GM18868 (cell line): ENCODE data around the gene AQR.
"Not testable (repeated sequence)": the region's sequence is repeated elsewhere in the genome, so short reads cannot be mapped to it uniquely, and the experiment has no call there.

Source experiments
- ATAC-seq: cut with Tn5 transposase; IDR thresholded peaks from one replicate; pipeline ENCODE4 v1.9.1; 2021; ENCODE audit warnings: mild to moderate bottlenecking, moderate library complexity; ENCODE audit not compliant: unreplicated experiment

Gene AQR

DNA sequence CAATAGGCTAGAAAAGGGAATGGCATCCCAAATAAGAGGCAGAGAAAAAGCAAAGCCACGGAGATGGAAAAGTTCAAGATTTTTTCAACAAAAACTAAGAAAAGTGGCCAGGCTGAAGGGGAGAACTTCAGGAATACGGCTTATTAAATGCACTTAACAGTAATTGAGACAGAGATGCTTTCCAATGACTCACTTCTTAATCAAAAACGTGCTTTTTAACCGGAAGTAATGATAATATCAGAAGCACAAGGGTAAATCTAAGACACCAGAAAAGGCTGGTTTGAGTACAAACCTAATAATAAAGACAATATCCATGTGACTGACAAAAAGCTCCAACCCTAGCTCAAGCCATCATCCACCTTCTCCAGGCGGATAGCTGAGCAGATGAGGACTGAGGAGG lies 149.4 kb downstream of the AQR start:
- no peak for ATAC-seq

DNA sequence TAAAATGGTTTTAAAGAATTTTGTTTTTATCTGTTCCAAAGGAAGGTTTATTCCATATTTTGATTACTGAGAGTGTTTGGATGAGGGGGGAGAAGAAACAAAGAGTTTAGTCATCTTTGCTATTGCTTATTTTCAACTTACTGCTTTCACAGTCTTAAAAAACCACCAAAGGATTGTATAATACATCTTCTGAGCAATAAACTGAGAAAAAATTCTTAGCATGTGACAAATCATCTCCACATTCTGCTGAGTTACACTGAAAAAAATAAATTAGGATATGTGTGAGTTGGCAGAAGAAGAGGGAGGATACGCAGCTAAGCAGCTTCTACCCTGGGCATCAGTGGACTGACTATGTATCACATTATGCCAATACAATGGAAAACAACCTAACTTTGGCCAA lies 151.0 kb downstream of the AQR start:
- no peak for ATAC-seq

DNA sequence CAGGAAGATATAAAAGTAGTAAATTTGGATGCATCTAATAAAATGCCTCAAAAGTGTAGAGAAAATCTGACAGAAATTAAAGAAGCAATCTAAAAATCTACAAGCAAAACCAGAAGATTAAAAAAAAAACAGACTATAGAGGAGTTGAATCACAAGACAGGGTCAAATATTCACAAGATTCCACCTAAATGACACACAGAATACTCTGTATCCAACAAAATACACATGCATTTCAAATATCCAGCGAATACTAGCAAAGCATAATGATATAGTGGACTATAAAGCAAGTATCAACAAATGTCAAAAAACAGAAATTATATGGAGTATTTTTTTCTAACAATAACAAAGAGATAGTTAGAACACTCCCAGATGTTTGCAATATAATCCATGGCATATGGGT lies 153.7 kb downstream of the AQR start:
- no peak for ATAC-seq

DNA sequence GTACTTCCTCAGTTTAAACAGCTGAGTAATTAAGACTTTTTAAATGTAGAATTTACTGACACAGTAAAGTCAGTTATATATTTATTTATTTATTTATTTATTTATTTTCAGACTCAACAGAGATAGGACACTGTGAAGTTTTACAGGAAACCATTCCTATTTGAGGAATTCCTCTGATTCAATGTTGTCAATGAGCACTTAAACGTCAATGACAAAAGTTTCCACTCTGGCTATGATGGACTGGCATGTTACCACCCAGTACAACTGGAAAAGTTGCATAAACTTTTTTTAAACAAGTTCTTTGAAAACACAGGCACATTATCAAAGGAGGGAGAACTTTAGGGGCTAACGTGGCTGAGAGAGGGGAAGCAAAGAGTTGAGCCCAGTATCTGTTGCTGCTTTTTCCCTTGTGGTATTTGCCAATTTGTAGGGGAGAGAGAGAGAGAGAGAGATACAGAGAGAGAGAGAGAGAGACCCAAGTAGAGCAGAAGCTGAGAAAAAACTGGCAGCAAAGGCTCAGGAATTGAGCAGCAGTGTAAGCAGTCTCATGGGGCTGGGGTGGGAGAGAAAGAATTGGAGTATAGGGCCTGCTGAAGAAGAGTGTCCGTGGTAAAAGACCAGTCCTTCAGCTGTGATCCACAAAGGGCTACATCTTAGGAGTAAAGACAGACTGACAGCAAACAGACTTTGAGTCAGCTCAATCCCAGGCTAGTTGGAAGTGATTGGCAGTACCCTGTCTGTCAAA lies 155.9 kb downstream of the AQR start:
- no peak for ATAC-seq

DNA sequence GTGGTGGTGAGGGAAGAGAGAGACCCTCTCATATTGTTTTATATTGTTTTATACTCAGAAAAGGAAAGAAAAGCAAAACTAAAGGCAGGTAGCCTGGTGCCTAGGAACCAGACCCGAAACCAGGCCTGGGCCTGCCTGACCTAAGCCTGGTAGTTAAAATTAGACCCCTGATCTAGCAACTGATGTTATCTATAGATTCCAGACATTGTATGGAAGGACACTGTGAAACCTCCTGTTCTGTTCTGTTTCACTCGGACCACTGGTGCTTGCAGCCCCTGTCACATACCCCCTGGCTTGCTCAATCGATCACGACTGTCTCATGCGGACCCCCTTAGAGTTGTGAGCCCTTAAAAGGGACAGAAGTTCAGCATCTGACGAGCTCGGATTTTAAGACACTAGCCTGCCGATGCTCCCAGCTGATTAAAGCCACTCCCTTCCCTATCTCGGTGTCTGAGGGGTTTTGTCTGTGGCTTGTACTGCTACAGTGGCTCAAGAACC lies 156.6 kb downstream of the AQR start:
- ATAC-seq, result not testable (repeated sequence)

DNA sequence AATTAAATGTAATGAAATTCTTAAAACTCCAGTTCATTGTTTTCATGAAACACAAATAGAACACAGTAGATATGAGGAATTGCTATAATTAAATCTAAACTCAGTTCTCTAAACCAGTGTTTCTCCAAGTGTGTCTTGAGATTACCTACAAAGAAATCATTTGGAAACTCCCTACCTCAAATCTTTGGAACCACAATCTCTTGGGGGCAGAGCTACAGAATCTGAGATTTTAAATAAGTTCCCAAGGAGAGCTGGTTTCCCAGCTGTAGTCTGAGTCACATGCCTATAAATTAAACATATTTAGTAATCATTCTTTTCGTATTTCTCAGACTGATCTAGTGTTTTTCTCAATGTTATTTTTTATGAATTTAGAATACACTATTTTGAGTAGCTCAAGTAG lies 157.2 kb downstream of the AQR start:
- ATAC-seq, result no peak

DNA sequence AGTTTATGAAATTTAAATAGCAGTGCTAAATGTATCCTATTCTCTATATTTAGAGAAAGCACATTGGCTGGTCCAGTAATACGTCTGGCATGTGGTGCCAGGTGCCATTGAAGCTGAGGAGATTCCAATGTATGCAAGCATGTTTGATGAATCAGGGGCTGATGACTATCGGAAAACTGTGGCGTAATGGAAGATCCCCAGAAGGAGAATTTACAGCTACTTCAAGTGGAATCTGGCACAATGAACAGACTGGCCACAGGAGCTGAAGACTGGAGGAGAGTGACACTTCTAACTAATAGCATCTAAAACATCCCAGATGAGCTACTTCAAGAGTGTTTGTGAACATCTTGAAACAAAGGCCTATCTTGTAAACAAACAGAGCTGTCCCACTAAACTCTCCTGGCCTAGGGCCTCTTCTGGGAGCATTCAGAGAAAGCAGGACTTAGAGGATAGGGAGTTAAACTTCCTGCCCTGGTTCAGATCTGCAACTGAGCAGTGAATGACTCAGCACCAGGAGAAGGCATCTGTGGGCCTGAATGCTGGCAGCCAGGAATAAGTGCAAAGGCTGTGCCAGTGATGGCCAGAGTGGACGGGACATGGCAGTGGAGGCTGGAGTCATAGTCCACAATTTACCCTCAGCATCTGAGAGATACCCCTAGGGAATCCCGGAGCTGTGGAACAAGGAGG lies 159.0 kb downstream of the AQR start:
- no peak for ATAC-seq

DNA sequence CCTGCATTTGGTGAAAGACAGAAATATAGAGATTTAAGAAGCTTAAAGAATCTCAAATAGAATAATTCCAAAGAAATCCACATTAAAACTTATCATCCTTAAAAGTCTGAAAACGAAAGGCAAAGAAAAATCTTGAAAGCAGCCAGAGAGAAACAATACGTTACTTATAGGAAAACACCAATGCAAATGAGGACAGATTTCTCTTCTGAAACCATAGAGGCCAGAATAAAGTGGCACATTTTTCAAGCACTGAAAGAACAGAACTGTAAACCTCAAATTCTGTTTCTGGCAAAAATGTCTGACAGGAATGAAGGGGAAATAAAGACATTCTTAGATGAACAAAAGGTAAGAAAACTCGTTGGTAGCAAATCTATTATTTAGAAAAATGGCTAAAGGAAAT lies 160.4 kb downstream of the AQR start:
- no peak for ATAC-seq

DNA sequence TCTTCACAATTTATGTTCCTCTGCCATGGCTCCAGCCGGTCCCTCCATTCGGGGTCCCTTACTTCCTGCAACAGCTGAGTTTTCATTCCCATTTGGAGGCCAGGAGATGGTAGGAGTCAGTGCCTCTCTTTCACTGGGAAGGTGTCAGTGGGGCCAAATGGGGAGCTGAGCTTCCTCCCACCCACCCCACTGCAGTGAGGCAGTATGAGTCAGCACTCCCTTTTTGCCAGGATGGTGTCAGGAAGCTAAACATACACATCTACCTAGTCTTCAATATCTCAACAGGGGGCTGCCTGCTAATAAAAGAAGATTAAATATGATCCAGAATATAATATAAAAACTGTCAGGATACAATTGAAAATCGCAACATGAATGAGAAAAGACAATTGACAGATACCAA lies 161.5 kb downstream of the AQR start:
- ATAC-seq, result no peak

DNA sequence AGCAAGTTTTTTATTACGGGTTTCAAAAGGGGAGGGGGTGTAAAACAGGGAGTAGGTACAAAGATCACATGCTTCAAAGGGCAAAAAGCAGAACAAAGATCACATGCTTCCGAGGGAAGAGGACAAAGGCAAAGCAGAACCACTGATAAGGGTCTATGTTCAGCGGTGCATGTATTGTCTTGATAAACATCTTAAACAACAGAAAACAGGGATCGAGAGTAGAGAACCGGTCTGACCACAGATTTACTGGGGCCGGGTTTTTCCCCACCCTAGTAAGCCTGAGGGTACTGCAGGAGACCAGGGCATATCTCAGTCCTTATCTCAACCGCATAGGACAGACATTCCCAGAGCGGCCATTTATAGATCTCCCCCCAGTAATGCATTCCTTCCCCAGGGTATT lies 162.3 kb downstream of the AQR start:
- ATAC-seq, result not testable (repeated sequence)

DNA sequence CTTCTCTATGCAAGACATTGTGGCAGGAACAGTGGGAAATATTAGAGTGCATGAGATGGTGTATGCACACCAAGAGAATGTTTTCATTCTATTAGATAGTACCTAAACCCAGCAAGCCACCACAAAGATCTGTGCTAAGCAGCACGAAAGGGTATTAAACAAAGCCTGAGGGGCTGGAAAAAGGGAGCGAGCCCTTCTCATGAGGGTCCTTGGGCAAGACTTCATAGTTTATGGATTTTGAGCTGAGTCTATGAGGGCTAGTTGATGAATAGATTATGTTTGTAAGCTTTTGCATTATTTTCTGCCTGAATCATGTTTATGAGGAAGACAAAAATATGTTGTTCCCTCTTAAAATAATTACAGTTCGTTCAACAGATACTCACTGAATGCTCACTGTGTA lies 164.8 kb downstream of the AQR start:
- ATAC-seq, result no peak

DNA sequence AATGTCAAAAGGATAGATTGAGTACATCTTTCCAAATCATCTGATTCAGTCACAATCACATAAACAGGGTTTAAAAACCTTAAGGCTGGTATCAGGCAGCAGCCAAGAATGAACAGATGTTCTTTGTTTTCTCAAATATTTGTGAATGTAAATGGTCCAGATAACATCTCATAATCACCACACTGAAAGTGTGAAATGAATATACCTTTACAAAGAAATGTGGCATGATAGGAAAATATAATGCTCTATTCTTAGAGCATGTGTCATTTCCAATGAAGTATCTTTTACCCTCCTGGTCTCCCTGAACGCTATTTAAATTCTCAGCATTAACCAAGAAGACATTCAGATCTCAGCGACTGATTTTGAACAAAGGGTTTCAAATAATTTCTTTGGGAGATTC lies 165.4 kb downstream of the AQR start:
- ATAC-seq, result peak; percentile 41

DNA sequence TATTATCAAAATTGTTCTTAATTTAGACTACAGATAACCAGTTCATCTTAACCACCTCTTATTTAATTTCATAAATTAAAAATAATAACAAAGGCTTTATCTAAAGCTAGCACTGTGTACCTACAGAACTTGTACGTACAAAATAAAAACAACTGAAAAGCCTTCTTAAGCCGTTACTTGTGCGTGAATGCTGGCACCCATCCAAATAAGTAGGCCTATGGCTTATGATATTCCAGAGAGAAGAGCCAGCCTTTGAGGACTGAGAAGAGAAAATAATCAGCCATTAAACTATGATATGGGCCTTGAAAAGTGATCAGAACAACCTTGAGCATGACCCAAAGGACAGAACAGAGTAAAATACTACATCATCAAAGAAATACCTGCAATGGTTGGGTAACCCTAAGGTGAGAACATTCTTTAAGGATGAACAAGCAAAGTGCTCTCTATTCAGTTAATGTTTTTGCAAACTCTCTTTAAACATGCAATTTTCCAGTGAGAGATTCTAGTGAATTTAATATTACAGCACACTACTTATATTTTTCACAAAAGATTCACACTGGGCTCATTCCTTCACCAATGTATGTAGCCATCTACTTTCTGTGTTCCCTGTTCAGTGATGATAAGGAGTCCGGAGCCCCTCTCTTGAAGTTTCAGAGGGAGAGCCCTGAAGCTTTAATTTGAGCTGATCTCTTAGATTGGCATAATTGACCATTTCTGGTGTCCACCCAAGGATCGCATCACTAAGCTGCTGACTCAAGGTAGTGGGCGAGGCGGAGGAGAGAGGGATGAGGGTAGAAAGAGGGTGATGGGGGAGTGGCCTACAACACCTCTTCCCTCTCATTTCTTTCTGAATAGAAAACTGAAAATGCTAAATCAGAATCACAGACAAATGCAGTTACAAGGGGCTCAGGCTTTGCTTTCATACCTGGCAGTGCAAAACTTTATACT lies 166.5 kb downstream of the AQR start:
- no peak for ATAC-seq

DNA sequence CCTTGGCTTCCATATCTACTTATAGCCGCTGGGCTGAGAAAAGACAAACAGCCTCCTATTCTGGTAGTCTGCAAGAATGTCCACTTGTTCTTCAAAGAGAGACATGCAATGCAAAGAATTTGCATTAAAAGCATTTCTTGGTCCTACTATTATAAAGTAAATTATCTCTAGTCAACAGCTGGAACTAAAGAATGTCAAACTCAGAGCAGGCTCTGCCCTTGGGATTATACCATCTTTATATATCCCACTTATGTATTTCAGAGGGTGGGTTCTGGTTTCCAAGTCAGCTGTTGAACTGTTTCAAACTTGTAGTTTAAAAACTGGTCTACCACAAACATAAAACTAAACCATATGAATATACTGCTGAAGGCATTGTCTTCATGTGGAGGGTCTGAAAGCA lies 167.2 kb downstream of the AQR start:
- no peak for ATAC-seq
